ENCODE results near the gene KIF26B. TPM values are rescaled to one million over a fixed set of nuclear protein-coding genes. Genes with fewer than 3 reads are reported as not detected.

Gene KIF26B
- polyA plus RNA-seq, 1 donor = 1.00 TPM

DNA sequence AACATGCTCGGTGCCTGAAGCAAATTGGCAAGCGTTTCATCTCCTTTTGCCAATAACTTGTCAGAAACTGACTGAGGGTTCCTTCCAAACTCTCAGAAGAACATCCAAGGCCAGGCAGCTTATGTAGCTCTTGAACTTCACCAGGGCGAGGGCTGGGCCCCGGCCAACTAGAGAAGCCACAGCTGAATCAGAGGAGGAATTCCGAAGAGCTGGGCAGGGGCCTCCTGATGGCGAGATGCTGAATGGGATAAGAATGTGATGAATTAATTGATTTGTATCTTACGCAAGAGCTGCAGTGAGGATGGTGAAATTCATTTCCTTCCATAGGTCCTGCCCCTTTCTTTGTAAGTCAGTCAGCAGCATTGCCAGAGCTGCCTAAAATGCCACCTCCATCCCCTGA lies 345.8 kb downstream of the KIF26B start:
- DNase-seq (ENCODE audit: low read depth) = no peak

DNA sequence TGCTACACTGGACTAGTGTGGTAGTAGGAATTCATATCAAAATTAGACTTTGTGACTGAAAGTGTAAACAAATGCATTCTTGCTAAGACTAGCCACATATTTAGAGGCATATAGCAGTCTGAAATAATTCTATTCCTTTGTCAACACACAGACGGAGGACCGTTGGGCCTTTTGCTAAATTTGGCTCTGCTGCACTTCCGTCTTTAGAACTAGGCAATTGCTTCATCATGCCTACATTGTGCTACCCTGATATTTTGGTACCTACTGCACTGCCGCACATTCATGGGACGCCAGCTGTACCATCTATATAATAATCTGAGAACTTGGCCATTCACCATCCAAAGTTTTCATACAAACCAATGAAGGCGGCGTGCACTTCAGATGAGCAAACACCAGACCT lies 346.8 kb downstream of the KIF26B start:
- no peak for DNase-seq (ENCODE audit: low read depth)

DNA sequence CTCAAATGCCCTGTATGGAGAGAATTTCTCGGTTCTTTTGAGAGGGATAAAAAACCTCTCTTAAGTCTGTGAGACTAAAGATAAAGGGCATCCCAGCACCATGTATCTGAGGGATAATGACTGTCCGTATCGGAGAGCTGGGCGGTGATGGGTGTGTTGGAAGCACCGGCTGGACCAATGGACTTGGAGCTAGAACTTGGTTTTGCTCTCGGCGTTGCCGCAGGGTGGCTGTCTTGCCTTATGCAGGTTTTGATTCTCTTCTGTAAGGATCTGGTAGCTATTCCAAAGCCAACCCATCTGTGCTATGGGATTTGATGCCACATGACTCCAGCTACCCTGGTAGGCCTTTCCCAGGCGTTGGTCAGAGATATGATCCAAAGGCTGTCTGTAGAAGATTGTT lies 348.8 kb downstream of the KIF26B start:
- DNase-seq (ENCODE audit: low read depth) = no peak

DNA sequence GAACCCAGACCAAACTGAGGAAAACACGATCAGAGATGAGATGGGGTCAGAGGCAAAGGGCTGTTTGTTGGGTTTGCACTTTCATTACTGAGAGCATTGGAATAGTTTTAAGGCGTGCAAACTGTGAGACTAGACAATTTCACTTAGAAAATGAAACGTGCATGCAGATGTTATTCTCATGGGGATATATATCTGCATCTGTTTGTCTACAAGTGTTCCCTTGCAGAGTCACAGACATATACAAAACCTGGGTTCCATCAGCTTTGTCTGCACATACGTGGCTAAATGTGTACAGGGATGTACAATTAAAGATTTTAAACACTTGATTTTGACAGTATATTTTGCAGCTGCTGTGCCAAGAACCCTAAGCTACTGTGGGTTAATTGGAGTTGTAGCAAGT lies 355.4 kb downstream of the KIF26B start:
- no peak for DNase-seq (ENCODE audit: low read depth)

DNA sequence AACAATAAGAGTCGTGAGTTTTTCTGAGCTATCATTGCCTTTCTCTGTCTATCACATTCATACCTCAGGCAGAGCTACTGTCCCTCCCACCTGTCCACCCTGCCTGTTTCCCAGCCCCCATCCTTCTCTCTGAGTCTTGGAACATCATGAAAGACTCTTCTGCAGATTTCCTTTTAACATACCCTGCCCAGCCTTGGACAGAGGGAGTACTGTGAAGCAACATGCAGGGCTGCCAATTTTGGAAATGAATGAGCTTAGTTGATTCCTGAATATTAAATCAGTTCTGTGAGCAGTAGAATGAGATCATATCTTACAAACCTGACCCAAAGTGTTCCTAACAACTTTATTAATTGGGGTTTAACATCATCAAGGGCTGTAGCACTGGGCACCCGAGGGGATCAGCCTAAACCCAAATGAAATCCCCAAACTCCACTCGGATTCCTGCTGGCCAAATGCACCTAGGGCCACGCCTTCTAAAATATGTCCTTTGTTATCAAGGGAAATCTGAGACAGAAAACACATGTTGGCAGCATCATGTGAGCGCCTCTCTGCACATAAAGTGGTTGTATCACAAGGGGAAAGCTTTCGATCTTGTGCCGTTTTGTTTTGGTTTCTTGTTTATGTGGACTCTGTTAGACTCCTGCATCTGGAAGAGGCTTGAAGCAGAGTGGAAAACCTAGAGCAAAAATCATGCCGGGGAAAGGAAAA lies 357.6 kb downstream of the KIF26B start:
- no peak for DNase-seq (ENCODE audit: low read depth)

DNA sequence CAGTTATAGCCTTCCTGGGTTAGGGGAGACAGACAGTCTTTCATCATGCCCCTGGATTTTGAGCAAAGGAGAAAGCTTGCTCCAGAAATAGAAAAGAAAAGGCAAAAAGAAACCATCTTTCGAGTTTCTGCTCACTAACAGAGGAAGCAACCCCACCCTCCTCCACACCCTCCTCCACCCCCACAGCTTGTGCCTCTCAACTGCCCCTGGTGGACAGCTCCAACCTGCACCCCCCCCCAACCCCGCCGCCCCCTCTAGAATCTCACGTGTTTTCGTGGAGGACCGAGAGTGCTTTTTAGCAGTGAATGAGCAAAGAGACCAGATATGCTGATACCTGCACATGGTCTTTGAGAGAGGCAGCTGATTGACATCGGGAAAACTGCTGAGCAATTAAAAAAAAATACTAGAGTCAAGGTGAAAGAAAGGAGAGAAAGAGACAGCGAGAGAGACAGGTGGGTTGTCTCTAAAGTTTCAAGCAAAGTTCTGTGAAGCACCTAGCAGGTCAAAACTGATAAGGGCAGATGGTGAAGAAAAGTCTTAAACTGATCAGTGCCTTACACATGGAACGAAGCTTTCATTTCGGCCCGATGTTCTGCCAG lies 358.3 kb downstream of the KIF26B start:
- DNase-seq (ENCODE audit: low read depth) = no peak

DNA sequence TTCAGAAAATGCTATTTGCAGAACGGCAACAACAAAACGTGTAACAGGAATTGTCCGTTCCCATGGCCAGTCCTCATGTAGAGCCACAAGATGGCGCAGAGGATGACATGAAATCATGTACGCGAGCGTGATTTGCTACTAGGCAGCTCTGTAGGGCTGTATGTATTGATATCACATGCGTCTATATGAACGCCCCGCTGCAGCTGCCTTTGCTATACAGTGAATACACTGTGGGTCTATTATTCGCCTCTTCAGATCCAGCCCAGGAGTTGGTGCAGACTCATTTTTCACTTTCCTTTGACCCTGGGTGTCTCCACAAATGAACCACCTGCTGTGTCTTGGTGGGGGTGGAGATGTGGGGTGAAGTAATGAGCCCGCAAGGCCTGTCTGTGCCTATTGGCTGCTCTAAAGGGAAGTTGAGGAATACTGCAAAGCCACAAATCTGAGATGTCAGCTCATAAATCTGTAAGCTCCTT lies 361.5 kb downstream of the KIF26B start:
- peak; percentile 26 for DNase-seq (ENCODE audit: low read depth)

DNA sequence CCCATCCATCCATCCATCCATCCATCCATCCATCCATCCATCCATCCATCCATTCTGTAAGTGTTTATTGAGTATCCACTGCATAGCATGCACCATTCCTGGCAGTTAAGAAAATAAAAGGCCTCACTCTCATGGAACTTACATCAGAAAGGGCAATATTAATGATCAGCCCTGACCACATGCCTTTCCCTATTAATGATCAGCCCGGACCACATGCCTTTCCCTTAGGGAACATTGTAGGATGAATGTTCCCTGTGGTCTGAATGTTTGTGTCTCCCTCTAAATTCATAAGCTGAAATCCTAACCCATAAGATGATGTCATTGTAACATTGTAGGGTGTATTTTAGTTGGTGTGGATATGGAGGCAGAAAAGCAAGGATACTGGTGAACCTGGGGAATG lies 365.8 kb downstream of the KIF26B start:
- no peak for DNase-seq (ENCODE audit: low read depth)

DNA sequence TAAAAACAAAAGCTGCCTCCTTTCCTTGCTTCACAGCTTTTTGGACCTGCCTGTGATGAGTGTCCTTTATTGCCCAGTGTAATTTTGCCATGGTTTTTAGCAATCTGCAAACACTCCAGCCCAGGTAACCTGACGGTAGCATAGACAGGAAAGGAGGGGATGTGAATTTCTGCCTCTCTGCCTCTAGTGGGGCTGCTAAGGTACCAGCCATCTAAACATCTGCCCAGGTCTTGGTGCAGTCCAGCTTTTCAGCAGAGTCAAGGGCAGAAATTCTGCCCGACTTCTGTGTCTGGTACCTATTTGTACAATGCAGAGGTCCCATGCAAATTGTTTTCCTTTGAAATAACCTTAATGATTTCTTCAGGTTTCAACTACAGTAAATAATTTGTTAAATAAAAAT lies 371.4 kb downstream of the KIF26B start:
- no peak for DNase-seq (ENCODE audit: low read depth)

DNA sequence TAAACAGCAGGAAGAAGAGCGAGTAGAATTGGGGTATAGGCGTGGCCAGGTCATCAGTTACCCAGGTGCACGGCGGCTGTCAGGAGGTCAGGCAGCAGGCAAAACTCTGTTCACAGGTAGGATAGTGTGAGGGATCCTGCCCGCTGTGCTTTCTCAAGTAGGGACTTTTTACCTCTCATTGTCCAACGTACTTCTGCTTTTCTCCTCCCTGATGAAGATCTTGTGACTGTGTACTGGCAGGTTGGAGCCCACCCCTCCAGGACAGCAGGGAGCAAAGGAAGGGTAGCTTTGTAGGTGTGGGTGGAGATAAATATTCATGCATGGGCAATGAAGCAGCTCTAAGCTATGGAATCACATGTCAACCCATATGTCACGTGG lies 373.5 kb downstream of the KIF26B start:
- DNase-seq (ENCODE audit: low read depth) = no peak

DNA sequence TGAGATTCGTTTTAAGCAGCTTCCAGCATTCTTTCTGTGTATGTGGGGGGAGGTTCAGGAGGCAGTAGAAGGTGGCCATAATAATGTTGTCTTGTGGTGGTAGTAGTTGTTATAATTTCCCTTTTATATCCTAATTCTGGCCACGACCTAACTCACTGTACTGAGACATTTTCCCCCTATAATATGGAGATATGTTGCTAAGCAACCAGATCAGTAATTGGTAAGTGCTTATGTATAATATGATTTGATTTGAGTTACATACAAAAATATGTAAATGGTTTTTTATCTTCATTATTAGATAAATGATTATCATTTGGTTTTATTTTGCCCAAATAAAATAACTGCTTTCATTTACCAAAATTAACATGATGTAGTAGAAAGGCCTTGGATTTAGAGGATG lies 376.2 kb downstream of the KIF26B start:
- DNase-seq (ENCODE audit: low read depth) = no peak

DNA sequence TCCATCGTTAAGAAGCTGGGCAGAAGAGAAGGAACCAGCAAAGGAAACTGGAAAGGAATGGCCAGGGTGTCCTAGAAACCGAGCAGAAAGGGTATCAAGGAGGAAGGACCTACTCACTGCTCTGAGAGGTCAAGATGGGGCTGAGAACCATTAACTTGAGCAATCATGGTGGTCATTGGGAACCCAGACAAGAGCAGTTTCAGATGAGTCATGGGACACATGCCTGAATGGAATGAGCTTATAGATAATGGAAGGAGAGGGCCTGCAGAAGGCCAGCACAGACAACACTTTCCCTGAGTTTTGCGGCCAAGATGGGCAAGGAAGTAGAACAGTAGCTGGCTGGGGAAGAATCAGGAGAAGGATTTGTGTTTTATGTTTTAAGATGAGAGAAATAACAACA lies 383.2 kb downstream of the KIF26B start:
- DNase-seq (ENCODE audit: low read depth) = no peak

DNA sequence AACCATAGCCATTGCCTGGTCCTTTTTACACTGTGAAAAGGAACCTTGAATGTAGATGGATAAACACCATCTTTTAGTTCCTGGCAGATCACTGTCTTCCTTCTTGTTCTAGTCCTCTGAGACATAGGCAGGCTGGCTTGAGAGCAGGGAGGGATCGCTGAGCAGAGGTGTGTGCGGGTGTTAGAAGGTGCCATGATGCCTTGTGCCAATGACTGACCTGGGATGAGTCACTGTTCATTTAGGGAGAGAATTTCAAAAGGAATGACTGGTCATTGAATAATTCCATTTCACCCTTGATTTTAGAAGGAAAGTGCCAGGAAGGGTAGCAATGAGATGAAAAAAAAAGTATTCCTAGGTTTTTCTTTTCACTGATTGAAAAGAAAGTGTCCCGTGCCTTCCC lies 383.9 kb downstream of the KIF26B start:
- DNase-seq (ENCODE audit: low read depth) = no peak

DNA sequence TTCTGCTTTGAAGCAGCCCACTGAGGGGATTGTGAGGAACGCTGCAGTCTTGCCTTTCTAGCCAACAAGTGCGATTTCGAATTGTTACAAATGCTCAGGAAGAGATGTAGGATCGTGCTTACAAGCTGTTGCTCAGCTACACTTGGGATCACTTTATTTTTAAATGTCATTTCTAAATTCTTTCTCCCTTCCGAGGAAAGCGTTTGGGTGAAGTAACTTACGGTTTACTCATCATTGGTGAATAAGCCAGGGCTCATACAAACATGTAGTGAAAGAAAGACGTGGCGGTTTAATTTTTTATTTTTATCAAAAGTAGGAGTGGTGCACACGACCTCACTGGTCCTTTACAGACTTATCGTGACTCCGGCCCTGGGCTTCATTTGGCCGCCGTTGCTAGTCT lies 386.6 kb downstream of the KIF26B start:
- no peak for DNase-seq (ENCODE audit: low read depth)

DNA sequence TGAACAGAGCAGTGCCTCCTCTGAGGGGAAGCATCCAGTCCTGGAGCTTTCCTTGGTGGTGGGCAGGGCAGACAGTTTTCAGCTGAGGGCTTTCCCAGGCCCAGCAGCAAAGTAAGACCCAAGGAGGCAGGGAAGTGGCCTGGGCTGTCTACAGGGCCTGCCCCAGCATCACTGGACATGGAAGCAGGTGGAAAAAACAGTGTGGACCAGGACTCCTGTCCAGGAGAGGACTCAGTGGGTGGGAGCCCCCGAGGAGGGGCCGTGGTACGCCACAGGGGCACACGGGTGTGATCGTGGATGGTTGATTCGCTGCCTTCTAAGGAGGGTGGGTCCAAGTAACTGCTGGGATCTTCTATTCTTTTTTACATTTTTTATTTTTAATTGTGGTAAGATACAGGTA lies 387.6 kb downstream of the KIF26B start:
- no peak for DNase-seq (ENCODE audit: low read depth)

DNA sequence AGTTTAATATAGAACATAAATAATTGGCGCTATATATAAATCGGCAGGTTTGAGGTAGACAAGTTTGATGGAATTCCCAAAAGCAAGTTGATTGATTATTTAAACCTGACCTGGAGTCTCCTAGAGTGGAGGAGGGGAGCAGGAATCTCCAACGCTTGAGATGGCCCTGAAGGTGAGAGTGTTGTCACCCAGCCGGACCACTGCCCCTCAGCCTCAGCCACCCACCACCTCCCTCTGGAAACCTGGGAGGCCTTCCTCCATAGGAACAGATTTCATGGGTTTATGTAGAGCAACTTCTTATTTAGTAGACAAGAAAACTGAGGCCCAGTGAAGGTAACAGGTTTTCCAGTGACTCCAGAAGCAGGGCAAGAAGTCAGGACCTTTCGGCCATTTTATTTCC lies 389.5 kb downstream of the KIF26B start:
- no peak for DNase-seq (ENCODE audit: low read depth)

DNA sequence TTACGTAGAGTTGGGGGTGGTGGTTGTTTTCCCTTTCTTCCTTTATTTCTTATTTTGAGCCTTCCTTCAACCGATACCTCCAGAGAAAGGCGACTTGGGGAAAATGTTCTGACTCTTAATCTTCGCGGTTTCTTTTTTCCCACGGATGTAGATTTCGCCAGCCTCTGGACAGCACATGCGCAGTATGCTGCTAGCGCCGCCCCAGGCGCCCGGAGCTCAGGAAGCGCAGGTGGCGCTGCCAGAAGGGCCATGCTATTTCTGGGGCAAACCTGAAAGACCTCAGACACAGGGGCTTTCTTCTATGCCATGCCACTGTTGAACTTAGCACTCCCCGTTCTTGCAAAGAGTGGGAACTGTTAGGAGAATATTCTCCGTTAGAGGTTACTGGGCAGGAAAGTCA lies 392.1 kb downstream of the KIF26B start:
- no peak for DNase-seq (ENCODE audit: low read depth)

DNA sequence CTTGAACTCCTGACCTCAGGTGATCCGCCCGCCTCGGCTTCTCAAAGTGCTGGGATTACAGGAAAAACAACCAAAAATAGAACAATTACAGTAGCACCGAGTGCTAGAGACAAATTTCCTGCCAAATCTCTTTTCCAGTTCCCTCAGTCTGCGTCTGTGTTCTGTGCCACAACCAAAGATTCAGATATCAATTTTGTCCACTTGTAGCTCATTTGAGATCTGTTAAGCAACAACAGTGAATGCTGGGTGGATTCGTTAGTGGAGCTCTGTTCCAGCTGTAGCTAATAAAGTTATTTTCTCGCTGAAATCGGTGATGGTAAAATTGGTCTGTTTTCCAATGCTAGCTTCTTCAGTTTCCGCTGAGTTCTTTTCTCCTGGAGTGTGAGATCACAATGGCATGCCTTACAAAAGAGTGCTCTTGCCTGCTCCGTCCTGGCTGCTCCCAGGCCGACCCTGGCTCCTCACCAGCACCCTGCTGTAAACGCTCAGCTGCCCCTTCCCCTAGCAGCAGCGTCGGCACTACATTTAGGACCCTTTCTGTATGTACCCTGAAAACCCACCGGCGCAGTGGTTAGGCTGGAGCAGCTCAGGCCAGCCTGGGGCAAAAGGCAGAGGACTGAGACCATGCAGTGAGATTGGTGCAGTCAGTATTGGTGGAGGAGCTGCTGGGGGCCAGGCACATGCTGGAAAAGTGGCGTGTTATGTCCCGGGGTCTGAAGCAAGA lies 395.4 kb downstream of the KIF26B start:
- no peak for DNase-seq (ENCODE audit: low read depth)

DNA sequence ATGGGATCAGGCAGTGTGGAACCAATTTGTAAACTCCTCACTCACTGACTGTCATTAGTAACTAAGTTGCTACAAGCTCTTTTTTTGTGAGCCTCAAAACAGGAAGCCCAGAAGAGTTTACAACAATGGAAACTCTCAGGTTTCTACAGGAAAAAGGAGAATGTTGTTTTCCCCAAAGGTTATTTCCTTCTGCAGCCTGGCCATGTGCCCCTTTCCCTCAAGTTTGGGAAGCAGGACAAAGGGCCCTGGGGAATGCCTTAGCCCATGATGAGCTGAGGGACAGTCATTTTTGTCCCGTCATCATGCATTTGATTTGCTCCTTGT lies 395.9 kb downstream of the KIF26B start:
- DNase-seq (ENCODE audit: low read depth) = no peak

DNA sequence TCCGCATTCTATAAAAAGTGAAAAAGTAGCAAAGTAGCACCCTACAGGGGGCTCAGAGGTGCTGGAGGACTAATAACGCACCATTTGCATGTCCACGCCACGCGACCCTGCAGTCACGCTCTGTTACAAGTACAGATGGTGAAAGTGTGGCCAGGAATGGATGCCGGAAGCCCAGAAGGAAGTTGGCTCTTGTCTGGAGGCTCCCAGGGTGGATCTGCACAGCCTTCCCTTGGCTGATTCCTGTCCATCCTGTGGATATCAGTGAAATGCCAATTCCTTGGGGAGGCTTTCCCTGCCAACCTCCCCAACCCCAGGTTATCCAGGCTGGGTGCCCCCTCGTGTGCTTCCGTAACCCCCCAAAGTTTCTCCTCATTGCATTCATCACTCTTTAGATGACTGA lies 396.8 kb downstream of the KIF26B start:
- no peak for DNase-seq (ENCODE audit: low read depth)

DNA sequence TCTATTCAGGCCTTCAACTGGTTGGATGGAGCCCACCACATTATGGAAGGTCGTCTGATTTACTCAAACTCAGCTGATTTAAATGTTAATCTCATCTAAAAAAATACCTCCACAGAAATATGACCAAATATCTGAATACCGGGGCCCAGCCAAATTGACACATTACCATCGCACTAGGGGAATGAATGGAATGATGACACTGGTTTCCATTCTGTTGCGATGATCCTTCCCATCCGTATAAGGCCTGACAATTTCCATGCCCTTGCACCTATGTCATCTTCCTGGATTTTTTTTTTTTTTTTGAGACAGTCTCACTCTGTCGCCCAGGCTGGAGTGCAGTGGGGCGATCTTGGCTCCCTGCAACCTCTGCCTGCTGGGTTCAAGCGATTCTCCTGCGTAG lies 397.5 kb downstream of the KIF26B start:
- DNase-seq (ENCODE audit: low read depth) = no peak

DNA sequence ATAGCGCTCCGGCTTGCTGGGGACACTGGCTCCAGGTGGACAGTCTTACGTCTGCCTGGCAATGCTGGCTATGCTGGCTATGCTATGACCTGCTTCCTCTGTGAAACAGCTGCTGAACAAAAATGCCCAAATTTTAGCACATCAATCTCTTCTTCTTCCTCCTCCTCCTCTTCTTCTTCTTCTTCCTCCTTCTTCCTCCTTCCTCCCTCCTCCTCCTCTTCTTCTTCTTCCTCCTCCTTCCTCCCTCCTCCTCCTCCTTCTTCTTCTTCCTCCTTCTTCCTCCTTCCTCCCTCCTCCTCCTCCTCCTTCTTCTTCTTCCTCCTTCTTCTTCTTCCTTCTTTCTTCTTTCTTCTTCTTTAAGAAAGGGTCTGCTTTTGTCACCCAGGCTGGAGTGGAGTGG lies 401.3 kb downstream of the KIF26B start:
- no peak for DNase-seq (ENCODE audit: low read depth)

DNA sequence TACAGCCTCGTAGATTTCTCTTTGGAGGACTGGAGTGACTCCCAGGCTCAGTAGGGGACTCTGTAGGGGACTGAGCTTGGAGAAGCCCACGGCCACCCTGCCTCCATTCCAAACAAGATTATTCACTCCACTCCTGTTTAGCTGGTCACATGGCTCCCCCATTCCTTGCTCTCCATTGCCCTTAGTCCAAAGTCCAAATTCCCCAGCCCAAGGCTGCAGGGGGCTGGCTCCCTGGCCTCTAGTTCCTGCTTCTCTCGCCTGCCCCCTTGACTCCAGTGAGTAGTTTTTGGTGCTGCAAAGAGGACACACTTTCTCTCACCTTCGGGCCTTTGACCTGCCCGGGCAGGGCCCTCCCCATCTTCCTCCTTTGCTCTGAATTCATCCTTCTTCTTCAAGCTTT lies 403.3 kb downstream of the KIF26B start:
- DNase-seq (ENCODE audit: low read depth) = no peak
